Measurements from ENCODE around the gene CASZ1.

- TF ChIP-seq, protein P1, sequence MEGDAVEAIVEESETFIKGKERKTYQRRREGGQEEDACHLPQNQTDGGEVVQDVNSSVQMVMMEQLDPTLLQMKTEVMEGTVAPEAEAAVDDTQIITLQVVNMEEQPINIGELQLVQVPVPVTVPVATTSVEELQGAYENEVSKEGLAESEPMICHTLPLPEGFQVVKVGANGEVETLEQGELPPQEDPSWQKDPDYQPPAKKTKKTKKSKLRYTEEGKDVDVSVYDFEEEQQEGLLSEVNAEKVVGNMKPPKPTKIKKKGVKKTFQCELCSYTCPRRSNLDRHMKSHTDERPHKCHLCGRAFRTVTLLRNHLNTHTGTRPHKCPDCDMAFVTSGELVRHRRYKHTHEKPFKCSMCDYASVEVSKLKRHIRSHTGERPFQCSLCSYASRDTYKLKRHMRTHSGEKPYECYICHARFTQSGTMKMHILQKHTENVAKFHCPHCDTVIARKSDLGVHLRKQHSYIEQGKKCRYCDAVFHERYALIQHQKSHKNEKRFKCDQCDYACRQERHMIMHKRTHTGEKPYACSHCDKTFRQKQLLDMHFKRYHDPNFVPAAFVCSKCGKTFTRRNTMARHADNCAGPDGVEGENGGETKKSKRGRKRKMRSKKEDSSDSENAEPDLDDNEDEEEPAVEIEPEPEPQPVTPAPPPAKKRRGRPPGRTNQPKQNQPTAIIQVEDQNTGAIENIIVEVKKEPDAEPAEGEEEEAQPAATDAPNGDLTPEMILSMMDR (IDR thresholded peaks at IDR 0.05) = no peak
- no peak for TF ChIP-seq POLR2AphosphoS5 (IDR thresholded peaks at IDR 0.05; ENCODE audit: low read depth, low read length)
Observed at GRCh38 chr1:10620776-10621175, 175.7 kb downstream of the CASZ1 start.

Measured in Panc1 (cell line).